HG03045 (cell line): ENCODE measurements around the gene GGTLC2.
"Not testable (repeated sequence)": the region's sequence is repeated elsewhere in the genome, so short reads cannot be mapped to it uniquely, and the experiment has no call there.

Source experiments
- ATAC-seq: cut with Tn5 transposase; IDR thresholded peaks from one replicate; pipeline ENCODE4 v1.9.1; 2021; ENCODE audit warnings: mild to moderate bottlenecking, moderate library complexity; ENCODE audit not compliant: unreplicated experiment

The GGTLC2 gene

GRCh38 chr22:22636260-22636659, 8.2 kb upstream of the GGTLC2 start:
- not testable (repeated sequence) for ATAC-seq

GRCh38 chr22:22638313-22638712, 6.1 kb upstream of the GGTLC2 start:
- not testable (repeated sequence) for ATAC-seq

GRCh38 chr22:22642255-22642654, 2.2 kb upstream of the GGTLC2 start:
- ATAC-seq: not testable (repeated sequence)

GRCh38 chr22:22645969-22646368, 1.6 kb downstream of the GGTLC2 start:
- ATAC-seq: not testable (repeated sequence)

- ATAC-seq: not testable (repeated sequence)
Measured at GRCh38 chr22:22647952-22648351, 3.5 kb downstream of the GGTLC2 start.

GRCh38 chr22:22648863-22649536, 4.6 kb downstream of the GGTLC2 start:
- ATAC-seq: not testable (repeated sequence)

GRCh38 chr22:22649761-22650160, 5.3 kb downstream of the GGTLC2 start:
- ATAC-seq: not testable (repeated sequence)

GRCh38 chr22:22650398-22650797, 6.0 kb downstream of the GGTLC2 start:
- not testable (repeated sequence) for ATAC-seq

- ATAC-seq: not testable (repeated sequence)
Measured at GRCh38 chr22:22650803-22651515, 6.5 kb downstream of the GGTLC2 start.

GRCh38 chr22:22651593-22651992, 7.2 kb downstream of the GGTLC2 start:
- not testable (repeated sequence) for ATAC-seq

GRCh38 chr22:22652102-22652501, 7.7 kb downstream of the GGTLC2 start:
- ATAC-seq: not testable (repeated sequence)

- ATAC-seq: not testable (repeated sequence)
Measured at GRCh38 chr22:22652573-22652972, 8.2 kb downstream of the GGTLC2 start.

- ATAC-seq: not testable (repeated sequence)
Measured at GRCh38 chr22:22653677-22654381, 9.4 kb downstream of the GGTLC2 start.

GRCh38 chr22:22655452-22656290, 11.3 kb downstream of the GGTLC2 start:
- ATAC-seq: no peak

GRCh38 chr22:22657712-22658111, 13.3 kb downstream of the GGTLC2 start:
- no peak for ATAC-seq

GRCh38 chr22:22661275-22661674, 16.9 kb downstream of the GGTLC2 start:
- no peak for ATAC-seq

GRCh38 chr22:22662095-22662494, 17.7 kb downstream of the GGTLC2 start:
- ATAC-seq: no peak

- ATAC-seq: no peak
Measured at GRCh38 chr22:22663861-22664800, 19.7 kb downstream of the GGTLC2 start.

GRCh38 chr22:22666307-22667091, 22.1 kb downstream of the GGTLC2 start:
- ATAC-seq: no peak
